Glutamatergic neuron (in vitro differentiated cells): ENCODE measurements around the gene PPP1R26. TPM values are rescaled to one million over a fixed set of nuclear protein-coding genes. Genes with fewer than 3 reads are reported as not detected.

ENCODE experiments used
- DNase-seq: peaks from one replicate; pipeline ENCODE4 v3.0.0; 2022
- H3K27ac Mint-ChIP-seq: one replicate; pipeline ENCODE4 v1.8.0; 2020; ENCODE audit warnings: mild to moderate bottlenecking, mixed read lengths, inconsistent platforms; ENCODE audit not compliant: unreplicated experiment
- H3K27me3 Mint-ChIP-seq: one replicate; pipeline ENCODE4 v1.8.0; 2020; ENCODE audit warnings: mild to moderate bottlenecking, moderate library complexity, mixed read lengths, inconsistent platforms; ENCODE audit not compliant: unreplicated experiment
- H3K36me3 Mint-ChIP-seq: one replicate; pipeline ENCODE4 v1.8.0; 2020; ENCODE audit warnings: mild to moderate bottlenecking, mixed read lengths, inconsistent platforms; ENCODE audit not compliant: unreplicated experiment
- H3K4me1 Mint-ChIP-seq: one replicate; pipeline ENCODE4 v1.8.0; 2020; ENCODE audit warnings: mild to moderate bottlenecking, low read depth, mixed read lengths, inconsistent platforms; ENCODE audit not compliant: unreplicated experiment
- H3K4me3 Mint-ChIP-seq: one replicate; pipeline ENCODE4 v1.8.0; 2020; ENCODE audit warnings: mild to moderate bottlenecking, mixed read lengths, inconsistent platforms; ENCODE audit not compliant: unreplicated experiment
- H3K9me3 Mint-ChIP-seq: one replicate; pipeline ENCODE4 v1.8.0; 2020; ENCODE audit warnings: mild to moderate bottlenecking, moderate library complexity, mixed read lengths, inconsistent platforms; ENCODE audit not compliant: unreplicated experiment
- total RNA-seq: library from RNA; stranded (reverse); fragmentation: NEBNext Ultra II Directional; extraction: Animal tissue kit (Norgen Biotek cat#: 25700); gene quantifications from one replicate; pipeline ENCODE4 v1.2.1, GENCODE V29; 2021; ENCODE audit not compliant: unreplicated experiment
- TF ChIP-seq, protein P1 (sequence below): fragments of 200-600 bp; sonication (generic); IDR thresholded peaks from one replicate; pipeline ENCODE4 v1.5.0; 2021; ENCODE audit not compliant: partially characterized antibody, unreplicated experiment

Gene PPP1R26
- total RNA-seq, 1 donor from 2014 or later, result 22.2 TPM

- Mint-ChIP-seq H3K27ac (no peak overlapping the region), H3K4me3 (no peak overlapping the region), H3K4me1 (peaks cover 5% of the 10 kb centered on the region), H3K9me3 (peaks cover 5% of the 10 kb centered on the region), H3K27me3 (peaks cover 8% of the 10 kb centered on the region), H3K36me3 (peaks cover 15% of the 10 kb centered on the region)
- DNase-seq, result no peak
- TF ChIP-seq, protein P1, sequence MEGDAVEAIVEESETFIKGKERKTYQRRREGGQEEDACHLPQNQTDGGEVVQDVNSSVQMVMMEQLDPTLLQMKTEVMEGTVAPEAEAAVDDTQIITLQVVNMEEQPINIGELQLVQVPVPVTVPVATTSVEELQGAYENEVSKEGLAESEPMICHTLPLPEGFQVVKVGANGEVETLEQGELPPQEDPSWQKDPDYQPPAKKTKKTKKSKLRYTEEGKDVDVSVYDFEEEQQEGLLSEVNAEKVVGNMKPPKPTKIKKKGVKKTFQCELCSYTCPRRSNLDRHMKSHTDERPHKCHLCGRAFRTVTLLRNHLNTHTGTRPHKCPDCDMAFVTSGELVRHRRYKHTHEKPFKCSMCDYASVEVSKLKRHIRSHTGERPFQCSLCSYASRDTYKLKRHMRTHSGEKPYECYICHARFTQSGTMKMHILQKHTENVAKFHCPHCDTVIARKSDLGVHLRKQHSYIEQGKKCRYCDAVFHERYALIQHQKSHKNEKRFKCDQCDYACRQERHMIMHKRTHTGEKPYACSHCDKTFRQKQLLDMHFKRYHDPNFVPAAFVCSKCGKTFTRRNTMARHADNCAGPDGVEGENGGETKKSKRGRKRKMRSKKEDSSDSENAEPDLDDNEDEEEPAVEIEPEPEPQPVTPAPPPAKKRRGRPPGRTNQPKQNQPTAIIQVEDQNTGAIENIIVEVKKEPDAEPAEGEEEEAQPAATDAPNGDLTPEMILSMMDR, result no peak
These were observed 26.9 kb downstream of the PPP1R26 start for GRCh38 chr9:135506327-135507103.

- Mint-ChIP-seq H3K4me1 (peaks cover 2% of the 10 kb centered on the region), H3K36me3 (peaks cover 15% of the 10 kb centered on the region), H3K27ac (no peak overlapping the region), H3K9me3 (peaks cover 5% of the 10 kb centered on the region), H3K4me3 (no peak overlapping the region), H3K27me3 (peaks cover 6% of the 10 kb centered on the region)
- TF ChIP-seq, protein P1, result no peak
- DNase-seq, result no peak
These were observed 27.8 kb downstream of the PPP1R26 start for GRCh38 chr9:135507104-135508035.

DNA sequence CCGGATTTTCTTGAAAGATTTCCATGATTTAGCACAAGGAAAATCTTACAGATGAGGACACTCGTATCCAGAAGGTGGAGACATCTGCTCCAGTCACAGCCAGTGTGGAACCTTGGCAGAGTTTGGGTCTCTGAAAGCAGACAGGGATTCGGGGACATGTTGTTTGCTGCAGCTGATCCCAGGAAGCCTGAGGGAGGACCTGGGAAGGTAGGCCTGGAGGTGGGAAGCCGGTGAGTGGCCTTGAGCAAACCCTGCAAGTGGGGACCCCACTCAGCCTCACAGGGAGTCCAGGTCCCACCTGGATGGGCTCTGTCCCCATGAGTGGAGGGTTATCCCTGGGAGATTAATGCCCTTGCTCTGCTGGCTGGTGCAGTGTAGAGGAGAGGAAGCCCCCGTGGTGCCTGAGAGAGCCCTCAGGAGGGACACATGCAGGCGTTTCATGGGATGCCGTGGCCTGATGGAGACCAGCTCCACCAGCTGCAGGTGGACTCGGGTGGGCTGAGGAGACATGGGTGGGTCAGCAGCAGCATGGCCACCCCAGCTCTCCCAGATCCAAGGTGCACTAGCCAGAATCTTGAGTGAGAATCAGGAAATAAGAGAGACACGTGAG, 28.7 kb downstream of the PPP1R26 start:
- no peak overlapping the region for H3K4me3 Mint-ChIP-seq
- TF ChIP-seq, protein P1, result no peak
- DNase-seq, result no peak

GRCh38 chr9:135509458-135509857, 29.9 kb downstream of the PPP1R26 start:
- Mint-ChIP-seq H3K4me3 (no peak overlapping the region), H3K27me3 (peaks cover 6% of the 10 kb centered on the region), H3K27ac (no peak overlapping the region), H3K9me3 (peaks cover 5% of the 10 kb centered on the region), H3K36me3 (peaks cover 15% of the 10 kb centered on the region), H3K4me1 (peaks cover 2% of the 10 kb centered on the region)
- DNase-seq, result no peak
- TF ChIP-seq, protein P1, result no peak

More for the DNA sequence above, 28.7 kb downstream of the PPP1R26 start:
- Mint-ChIP-seq H3K9me3 (peaks cover 5% of the 10 kb centered on the region), H3K36me3 (peaks cover 15% of the 10 kb centered on the region), H3K4me1 (peaks cover 2% of the 10 kb centered on the region), H3K27me3 (peaks cover 6% of the 10 kb centered on the region), H3K27ac (no peak overlapping the region)
